Upper lobe of left lung (tissue), 6 donors: Measurements from ENCODE around the gene PGGHG. TPM values are rescaled to one million over a fixed set of nuclear protein-coding genes. Genes with fewer than 3 reads are reported as not detected.
A peak's percentile ranks its signal among the peaks of the same experiment; 100 is the strongest.
"Not testable (repeated sequence)": the region's sequence is repeated elsewhere in the genome, so short reads cannot be mapped to it uniquely, and the experiment has no call there.

Experiments used
- ATAC-seq, 2 donors: fragments of 200-7000 bp; cut with Tn5 transposase; one replicate each; pipeline ENCODE4 v1.9.1; 2022; ENCODE audit warnings: mild to moderate bottlenecking in 2 of 2, moderate library complexity in 2 of 2; ENCODE audit not compliant: low FRiP score in 2 of 2
- DNase-seq, 2 donors: peaks; one replicate each; pipeline ENCODE4 v3.0.0-alpha.2; 2019 to 2020
- H3K27ac ChIP-seq, 4 donors: fragments of 200-600 bp; sonication (generic); one replicate each; pipeline ENCODE4 v1.5.1; 2016 to 2019
- H3K27me3 ChIP-seq, 4 donors: fragments of 200-600 bp; sonication (generic); one replicate each; pipeline ENCODE4 v1.5.1; 2017 to 2019
- H3K36me3 ChIP-seq, 4 donors: fragments of 200-600 bp; sonication (generic); one replicate each; pipeline ENCODE4 v1.5.1; 2016 to 2019
- H3K4me1 ChIP-seq, 4 donors: fragments of 200-600 bp; sonication (generic); one replicate each; pipeline ENCODE4 v1.5.1; 2018 to 2019
- H3K4me3 ChIP-seq, 4 donors: fragments of 200-600 bp; sonication (generic); one replicate each; pipeline ENCODE4 v1.5.1; 2017 to 2019; ENCODE audit warnings: mild to moderate bottlenecking in 2 of 4, moderate library complexity in 1 of 4
- H3K9me3 ChIP-seq, 4 donors: fragments of 200-600 bp; sonication (generic); one replicate each; pipeline ENCODE4 v1.5.1; 2018 to 2019
- EP300 ChIP-seq, 4 donors: sonication (generic); formaldehyde crosslinking; IDR thresholded peaks; one replicate each; pipeline ENCODE4 v1.5.1; 2017; ENCODE audit warnings: antibody characterized with exemption in 4 of 4, control low read depth in 2 of 4
- POLR2A ChIP-seq, 4 donors: fragments of 450-650 bp; IDR thresholded peaks; one replicate each; pipeline ENCODE4 v1.5.1; 2016 to 2017; ENCODE audit warnings: antibody characterized with exemption in 4 of 4, mild to moderate bottlenecking in 2 of 4
- POLR2AphosphoS5 ChIP-seq, 2 donors: sonication (generic); formaldehyde crosslinking; IDR thresholded peaks; one replicate each; pipeline ENCODE4 v1.5.1; 2017; ENCODE audit warnings: antibody characterized with exemption in 2 of 2
- WGBS, 2 donors: methylation state at CpG; one replicate each; pipeline ENCODE4 v1.1.5; 2017 to 2018; 5-methylcytosine and 5-hydroxymethylcytosine counted together
- total RNA-seq, 6 donors: library from RNA; depleted of rRNA in 4 of 6; stranded (reverse); fragments of >200 nt in 4 of 6; gene quantifications; one replicate each; pipeline versions ENCODE4 v1.1.0 to v1.2.1, GENCODE V29; 2016 to 2021
- TF ChIP-seq, protein P1 (sequence below), 6 experiments: fragments of 450-650 bp in 4 of 6; fragments of 200-600 bp in 2 of 6; sonication (generic) in 2 of 6; IDR thresholded peaks; one replicate each; pipeline ENCODE4 v1.5.1; 2016 to 2019; ENCODE audit warnings: antibody characterized with exemption in 6 of 6
- donor health status: DM: no; HTN: no; CAD: no; lungs with moderate emphysema.
- donor health status: DM: no; HTN: yes; CAD: no; lungs with severe emphysema.

PGGHG gene
- total RNA-seq, 6 donors from 2014 or later: 34.1 to 535 (median 65.2) TPM

- Histone ChIP-seq H3K4me1 (peaks cover 41 to 68% (median 56%) of the 10 kb centered on the region in 4 donors), H3K9me3 (no peaks in the 10 kb centered on the region), H3K4me3 (peak overlapping the region; percentile 22 to 41 (median 34)), H3K27me3 (peaks cover 0 to 9% (median 0%) of the 10 kb centered on the region in 4 donors), H3K27ac (peak overlapping the region; percentile 85 to 97 (median 94)), H3K36me3 (no peaks in the 10 kb centered on the region)
- 57 to 69% methylated on average over 12 to 14 of the region's 14 CpGs for WGBS, 2 donors
- peak in 1 of 4 donors; percentile 7 for TF ChIP-seq POLR2A (IDR thresholded peaks at IDR 0.05)
- no peak for TF ChIP-seq EP300 (IDR thresholded peaks at IDR 0.05)
- DNase-seq (no peak), ATAC-seq (no peak)
Measured at GRCh38 chr11:312092-312816, 23.3 kb downstream of the PGGHG start.

- TF ChIP-seq POLR2A (IDR thresholded peaks at IDR 0.05) (no peak), EP300 (IDR thresholded peaks at IDR 0.05) (no peak), POLR2AphosphoS5 (IDR thresholded peaks at IDR 0.05) (no peak)
- TF ChIP-seq, protein P1, sequence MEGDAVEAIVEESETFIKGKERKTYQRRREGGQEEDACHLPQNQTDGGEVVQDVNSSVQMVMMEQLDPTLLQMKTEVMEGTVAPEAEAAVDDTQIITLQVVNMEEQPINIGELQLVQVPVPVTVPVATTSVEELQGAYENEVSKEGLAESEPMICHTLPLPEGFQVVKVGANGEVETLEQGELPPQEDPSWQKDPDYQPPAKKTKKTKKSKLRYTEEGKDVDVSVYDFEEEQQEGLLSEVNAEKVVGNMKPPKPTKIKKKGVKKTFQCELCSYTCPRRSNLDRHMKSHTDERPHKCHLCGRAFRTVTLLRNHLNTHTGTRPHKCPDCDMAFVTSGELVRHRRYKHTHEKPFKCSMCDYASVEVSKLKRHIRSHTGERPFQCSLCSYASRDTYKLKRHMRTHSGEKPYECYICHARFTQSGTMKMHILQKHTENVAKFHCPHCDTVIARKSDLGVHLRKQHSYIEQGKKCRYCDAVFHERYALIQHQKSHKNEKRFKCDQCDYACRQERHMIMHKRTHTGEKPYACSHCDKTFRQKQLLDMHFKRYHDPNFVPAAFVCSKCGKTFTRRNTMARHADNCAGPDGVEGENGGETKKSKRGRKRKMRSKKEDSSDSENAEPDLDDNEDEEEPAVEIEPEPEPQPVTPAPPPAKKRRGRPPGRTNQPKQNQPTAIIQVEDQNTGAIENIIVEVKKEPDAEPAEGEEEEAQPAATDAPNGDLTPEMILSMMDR (IDR thresholded peaks at IDR 0.05): no peak
- WGBS, 2 donors: 65 to 100% methylated on average over 3 to 7 of the region's 8 CpGs
- no peak for DNase-seq
- H3K36me3 ChIP-seq: no peaks in the 10 kb centered on the region
- peak overlapping the region in 3 of 4 donors; percentile 6 to 67 (median 50) for H3K4me3 ChIP-seq
- ATAC-seq: no peak
- H3K27me3 ChIP-seq: peaks cover 0 to 9% (median 0%) of the 10 kb centered on the region in 4 donors
- H3K27ac ChIP-seq: peak overlapping the region; percentile 85 to 97 (median 94)
- H3K4me1 ChIP-seq: peaks cover 42 to 71% (median 57%) of the 10 kb centered on the region in 4 donors
- no peaks in the 10 kb centered on the region for H3K9me3 ChIP-seq
Measured at GRCh38 chr11:313304-313786, 24.4 kb downstream of the PGGHG start.

DNA sequence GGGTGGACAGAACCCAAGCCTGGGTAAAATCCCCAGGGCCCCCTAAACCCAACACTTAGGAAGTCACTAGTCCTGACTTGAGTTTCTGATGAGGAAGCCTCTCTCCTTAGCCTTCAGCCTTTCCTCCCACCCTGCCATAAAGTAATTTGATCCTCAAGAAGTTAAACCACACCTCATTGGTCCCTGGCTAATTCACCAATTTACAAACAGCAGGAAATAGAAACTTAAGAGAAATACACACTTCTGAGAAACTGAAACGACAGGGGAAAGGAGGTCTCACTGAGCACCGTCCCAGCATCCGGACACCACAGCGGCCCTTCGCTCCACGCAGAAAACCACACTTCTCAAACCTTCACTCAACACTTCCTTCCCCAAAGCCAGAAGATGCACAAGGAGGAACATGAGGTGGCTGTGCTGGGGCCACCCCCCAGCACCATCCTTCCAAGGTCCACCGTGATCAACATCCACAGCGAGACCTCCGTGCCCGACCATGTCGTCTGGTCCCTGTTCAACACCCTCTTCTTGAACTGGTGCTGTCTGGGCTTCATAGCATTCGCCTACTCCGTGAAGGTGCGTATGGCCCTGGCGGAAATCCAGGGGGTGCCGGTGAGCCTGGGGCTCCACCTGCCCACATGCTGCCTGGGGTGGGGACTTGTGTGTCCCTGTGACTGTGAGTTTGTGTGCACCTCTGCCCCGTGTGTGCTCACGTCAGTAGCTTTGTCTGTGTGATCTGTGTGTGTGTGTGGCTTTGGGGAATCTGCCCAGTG lies 25.0 kb downstream of the PGGHG start, which contains the start of gene IFITM1:
Gene IFITM1, plus strand, starts transcription at position 254 of the 767 bp plus-strand sequence. Its CDS starts 131 bp downstream, at position 385.
- peaks cover 0 to 9% (median 0%) of the 10 kb centered on the region in 4 donors for H3K27me3 ChIP-seq
- no peaks in the 10 kb centered on the region for H3K9me3 ChIP-seq
- H3K4me1 ChIP-seq: peaks cover 42 to 69% (median 56%) of the 10 kb centered on the region in 4 donors
- DNase-seq (no peak), ATAC-seq (peak; percentile 4 to 39)
- H3K27ac ChIP-seq: peak within 1 kb of the TSS; percentile 85 to 97 (median 94)
- TF ChIP-seq POLR2A (IDR thresholded peaks at IDR 0.05) (peak in 3 of 4 donors; percentile 28 to 83 (median 67)), EP300 (IDR thresholded peaks at IDR 0.05) (no peak), POLR2AphosphoS5 (IDR thresholded peaks at IDR 0.05) (peak; percentile 65 to 81)
- TF ChIP-seq, protein P1 (IDR thresholded peaks at IDR 0.05): peak in 2 of 6 experiments; percentile 7 to 35
- peak within 1 kb of the TSS; percentile 42 to 67 (median 47) for H3K4me3 ChIP-seq
- H3K36me3 ChIP-seq: no peaks in the 10 kb centered on the region
- WGBS, 2 donors: 8 to 13% methylated on average over 14 to 18 of the region's 18 CpGs

GRCh38 chr11:314554-314875 lies 25.6 kb downstream of the PGGHG start:
- H3K27me3 ChIP-seq, H3K9me3 ChIP-seq, ATAC-seq, DNase-seq, H3K36me3 ChIP-seq: not testable (repeated sequence)
- Histone ChIP-seq H3K4me1 (peaks cover 42 to 65% (median 50%) of the 10 kb centered on the region in 4 donors), H3K4me3 (peak overlapping the region; percentile 42 to 67 (median 47)), H3K27ac (peak overlapping the region; percentile 85 to 97 (median 94))
- 43 to 60% methylated on average over 6 of the region's 6 CpGs for WGBS, 2 donors

DNA sequence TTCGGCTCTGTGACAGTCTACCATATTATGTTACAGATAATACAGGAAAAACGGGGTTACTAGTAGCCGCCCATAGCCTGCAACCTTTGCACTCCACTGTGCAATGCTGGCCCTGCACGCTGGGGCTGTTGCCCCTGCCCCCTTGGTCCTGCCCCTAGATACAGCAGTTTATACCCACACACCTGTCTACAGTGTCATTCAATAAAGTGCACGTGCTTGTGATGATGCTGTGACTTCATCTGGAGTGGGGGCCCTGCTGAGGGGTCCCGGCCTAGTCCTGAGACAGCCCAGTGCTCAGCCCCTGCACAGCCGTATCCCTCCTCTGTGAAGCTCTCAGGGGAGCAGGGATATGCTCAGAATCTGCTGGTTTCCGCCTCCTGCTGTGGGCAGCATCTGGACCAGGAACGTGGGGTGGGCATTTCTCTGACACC lies 26.1 kb downstream of the PGGHG start:
- Histone ChIP-seq H3K9me3 (no peaks in the 10 kb centered on the region), H3K4me3 (peak overlapping the region; percentile 42 to 67 (median 47)), H3K27ac (peak overlapping the region; percentile 85 to 97 (median 94)), H3K27me3 (peaks cover 0 to 9% (median 0%) of the 10 kb centered on the region in 4 donors), H3K36me3 (peaks cover 0 to 4% (median 0%) of the 10 kb centered on the region in 4 donors), H3K4me1 (peaks cover 42 to 61% (median 46%) of the 10 kb centered on the region in 4 donors)
- no peak for TF ChIP-seq POLR2A (IDR thresholded peaks at IDR 0.05)
- no peak for TF ChIP-seq EP300 (IDR thresholded peaks at IDR 0.05)
- TF ChIP-seq POLR2AphosphoS5 (IDR thresholded peaks at IDR 0.05): no peak
- TF ChIP-seq, protein P1 (IDR thresholded peaks at IDR 0.05): no peak
- 40 to 63% methylated on average over 2 to 9 of the region's 9 CpGs for WGBS, 2 donors
- DNase-seq (no peak), ATAC-seq (no peak)
